GM19395 (cell line): ENCODE measurements around the gene SH3TC1.

ENCODE experiments used
- ATAC-seq: cut with Tn5 transposase; IDR thresholded peaks from one replicate; pipeline ENCODE4 v1.9.1; 2021; ENCODE audit warnings: mild to moderate bottlenecking, moderate library complexity; ENCODE audit not compliant: unreplicated experiment

Gene SH3TC1

GRCh38 chr4:8198206-8198905 is 734 bp upstream of the SH3TC1 start:
- no peak for ATAC-seq

GRCh38 chr4:8199594-8200301 is 658 bp downstream of the SH3TC1 start:
- no peak for ATAC-seq

- no peak for ATAC-seq
These were observed 1.3 kb downstream of the SH3TC1 start for GRCh38 chr4:8200302-8200975.

- peak; percentile 37 for ATAC-seq
These were observed 2.3 kb downstream of the SH3TC1 start for GRCh38 chr4:8201321-8201781.

GRCh38 chr4:8202108-8203051 is 3.3 kb downstream of the SH3TC1 start:
- ATAC-seq: no peak

GRCh38 chr4:8203052-8203401 is 3.9 kb downstream of the SH3TC1 start:
- ATAC-seq: no peak

- no peak for ATAC-seq
These were observed 4.7 kb downstream of the SH3TC1 start for GRCh38 chr4:8203817-8204216.

GRCh38 chr4:8204576-8205227 is 5.6 kb downstream of the SH3TC1 start:
- ATAC-seq: no peak

GRCh38 chr4:8205241-8205707 is 6.2 kb downstream of the SH3TC1 start:
- no peak for ATAC-seq

GRCh38 chr4:8205749-8206611 is 6.9 kb downstream of the SH3TC1 start:
- no peak for ATAC-seq

GRCh38 chr4:8207314-8207713 is 8.2 kb downstream of the SH3TC1 start:
- ATAC-seq: no peak

- no peak for ATAC-seq
These were observed 9.5 kb downstream of the SH3TC1 start for GRCh38 chr4:8208565-8208964.

- no peak for ATAC-seq
These were observed 10.2 kb downstream of the SH3TC1 start for GRCh38 chr4:8209181-8209874.

- ATAC-seq: no peak
These were observed 10.9 kb downstream of the SH3TC1 start for GRCh38 chr4:8210010-8210409.

- no peak for ATAC-seq
These were observed 11.5 kb downstream of the SH3TC1 start for GRCh38 chr4:8210616-8211015.

- ATAC-seq: no peak
These were observed 12.2 kb downstream of the SH3TC1 start for GRCh38 chr4:8211251-8211650.

- ATAC-seq: no peak
These were observed 12.9 kb downstream of the SH3TC1 start for GRCh38 chr4:8211737-8212581.

- ATAC-seq: no peak
These were observed 13.5 kb downstream of the SH3TC1 start for GRCh38 chr4:8212622-8213021.
